Measurements from ENCODE around the gene ZYX. TPM values are rescaled to one million over a fixed set of nuclear protein-coding genes. Genes with fewer than 3 reads are reported as not detected.

The ZYX gene
- polyA plus RNA-seq, 1 donor (not counting 4 experiments of a cell fraction or from before 2014, with no cell fraction given) = 17.6 TPM

DNA sequence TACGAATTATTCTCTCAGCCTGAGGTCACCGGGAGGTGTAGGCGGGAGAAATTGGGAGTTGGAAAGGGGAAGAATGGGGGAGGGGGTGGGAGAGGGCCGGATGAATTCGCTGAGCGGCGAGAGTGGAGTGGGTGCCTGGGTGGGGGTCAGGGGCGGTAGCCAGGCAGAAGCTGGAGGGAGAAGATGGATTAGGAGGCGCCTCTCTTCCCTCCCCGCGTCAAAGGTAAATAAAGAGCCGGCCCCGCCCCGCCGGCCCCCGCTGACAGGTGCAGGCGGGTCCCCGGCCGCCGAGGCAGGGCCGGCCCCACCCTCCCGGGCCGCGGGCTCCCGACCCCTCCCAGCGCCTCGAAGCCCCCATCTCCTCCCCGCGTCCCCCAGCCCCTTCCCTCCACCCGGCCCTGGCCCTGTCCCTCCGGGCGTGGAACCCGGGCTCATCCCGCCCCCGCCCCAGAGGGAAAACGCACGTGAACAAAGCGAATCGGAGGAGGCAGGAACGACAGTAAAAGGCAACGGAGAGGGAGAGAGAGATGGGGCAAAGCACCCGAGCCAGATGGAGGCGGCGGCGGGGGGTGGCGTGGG is 19.5 kb upstream of the ZYX start:
- no peak for FAIRE-seq
- dilution Hi-C loops (cut with MboI; ENCODE audit: extremely low pct_ligation_motif_present, low sequenced_read_pairs) = no loop called here

DNA sequence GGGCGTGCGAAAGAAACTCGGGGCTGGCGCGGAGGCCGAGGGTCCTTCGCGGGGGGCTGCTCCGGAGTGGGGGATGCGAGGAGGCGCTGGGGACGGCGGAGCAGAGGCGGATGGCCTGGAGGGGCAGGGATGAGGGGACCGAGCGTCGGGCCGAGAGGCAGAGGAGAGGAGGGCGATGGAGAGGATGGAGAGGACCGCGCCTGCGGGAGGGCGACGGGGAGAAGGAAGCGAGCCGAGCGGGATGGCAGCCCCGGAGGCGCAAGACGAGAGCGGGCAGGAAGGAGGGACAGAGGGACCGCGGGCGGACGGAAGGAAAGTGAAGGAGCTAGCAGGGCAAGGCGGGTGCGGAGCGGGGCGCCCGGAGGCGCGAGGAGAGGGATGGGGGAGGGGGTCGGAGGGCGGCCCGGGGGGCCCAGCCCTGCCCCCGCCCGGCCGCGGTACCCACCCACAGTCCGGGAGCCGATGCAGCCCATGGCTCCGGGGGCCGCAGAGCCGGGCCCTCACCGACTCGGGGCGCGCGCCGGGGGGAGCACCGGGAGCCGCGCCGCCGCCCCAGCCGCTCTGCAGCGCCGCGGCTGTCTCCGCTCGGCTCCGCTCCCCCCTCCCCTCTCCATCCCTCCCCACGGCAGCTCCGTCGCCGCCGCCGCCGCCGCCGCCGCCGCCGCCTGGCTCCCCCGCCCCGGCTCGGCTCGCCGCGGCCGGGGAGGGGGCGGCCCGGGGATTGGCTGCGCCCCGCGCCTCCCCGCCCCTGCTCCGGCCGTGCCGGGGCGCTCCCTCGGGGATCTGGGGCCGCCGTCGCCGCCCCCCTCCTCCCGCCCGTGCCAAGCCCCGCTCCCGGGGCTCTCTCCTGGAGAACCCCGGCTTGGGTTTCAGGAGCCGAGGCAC is 18.8 kb upstream of the ZYX start, which contains the start of gene FAM131B:
FAM131B (minus strand) TSS at position 583 of the 885 bp plus-strand sequence; CDS start at position 473, 110 bp downstream.
- H3K9me1 ChIP-seq (ENCODE audit: control insufficient read depth, extremely low read depth, insufficient read depth, low read length) = no peaks in the 10 kb centered on the region
- FAIRE-seq = no peak
- no peak for DNase-seq (ENCODE audit: low read depth, low spot score)
- H3K27me3 ChIP-seq (ENCODE audit: control insufficient read depth, extremely low read depth, insufficient read depth, low read length) = peaks cover 61% of the 10 kb centered on the region
- dilution Hi-C loops (cut with MboI; ENCODE audit: extremely low pct_ligation_motif_present, low sequenced_read_pairs) = no loop called here
- H3K36me3 ChIP-seq (ENCODE audit: control insufficient read depth in 2 of 2, extremely low read depth in 1 of 2, insufficient read depth in 2 of 2, low read length in 2 of 2) = no peaks in the 10 kb centered on the region
- peak within 1 kb of the TSS; percentile 60 for H3K4me2 ChIP-seq (ENCODE audit: control insufficient read depth, extremely low read depth, insufficient read depth, low read depth, low read length)
- H4K20me1 ChIP-seq (ENCODE audit: control insufficient read depth, extremely low read depth, insufficient read depth, low read length) = no peaks in the 10 kb centered on the region
- H3K4me3 ChIP-seq (ENCODE audit: control insufficient read depth in 2 of 3, extremely low read depth in 1 of 3, insufficient read depth in 2 of 3, low read depth in 1 of 3, low read length in 3 of 3) = peak within 1 kb of the TSS; percentile 33 to 66 (median 57)
- peak within 1 kb of the TSS; percentile 69 for H2AFZ ChIP-seq (ENCODE audit: control insufficient read depth, low read length)
- no peak within 1 kb of the TSS for H3K9ac ChIP-seq (ENCODE audit: control insufficient read depth, extremely low read depth, insufficient read depth, low read length)
- no peaks in the 10 kb centered on the region for H3K4me1 ChIP-seq (ENCODE audit: control insufficient read depth, extremely low read depth, insufficient read depth, low read length)
- H3K9me3 ChIP-seq (ENCODE audit: control insufficient read depth, low read depth, low read length) = no peaks in the 10 kb centered on the region
- TF ChIP-seq, protein P1, sequence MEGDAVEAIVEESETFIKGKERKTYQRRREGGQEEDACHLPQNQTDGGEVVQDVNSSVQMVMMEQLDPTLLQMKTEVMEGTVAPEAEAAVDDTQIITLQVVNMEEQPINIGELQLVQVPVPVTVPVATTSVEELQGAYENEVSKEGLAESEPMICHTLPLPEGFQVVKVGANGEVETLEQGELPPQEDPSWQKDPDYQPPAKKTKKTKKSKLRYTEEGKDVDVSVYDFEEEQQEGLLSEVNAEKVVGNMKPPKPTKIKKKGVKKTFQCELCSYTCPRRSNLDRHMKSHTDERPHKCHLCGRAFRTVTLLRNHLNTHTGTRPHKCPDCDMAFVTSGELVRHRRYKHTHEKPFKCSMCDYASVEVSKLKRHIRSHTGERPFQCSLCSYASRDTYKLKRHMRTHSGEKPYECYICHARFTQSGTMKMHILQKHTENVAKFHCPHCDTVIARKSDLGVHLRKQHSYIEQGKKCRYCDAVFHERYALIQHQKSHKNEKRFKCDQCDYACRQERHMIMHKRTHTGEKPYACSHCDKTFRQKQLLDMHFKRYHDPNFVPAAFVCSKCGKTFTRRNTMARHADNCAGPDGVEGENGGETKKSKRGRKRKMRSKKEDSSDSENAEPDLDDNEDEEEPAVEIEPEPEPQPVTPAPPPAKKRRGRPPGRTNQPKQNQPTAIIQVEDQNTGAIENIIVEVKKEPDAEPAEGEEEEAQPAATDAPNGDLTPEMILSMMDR (optimal IDR thresholded peaks at IDR 0.05 in 1 of 3, IDR thresholded peaks at IDR 0.05 in 1 of 3, conservative IDR thresholded peaks at IDR 0.05 in 1 of 3; ENCODE audit: extremely low read depth in 1 of 3, insufficient read depth in 2 of 3, low read length in 3 of 3) = no peak
- peak; percentile 96 for TF ChIP-seq EZH2 (IDR thresholded peaks at IDR 0.05; ENCODE audit: low read length)
- H3K79me2 ChIP-seq (ENCODE audit: control insufficient read depth, insufficient read depth, low read length) = no peaks in the 10 kb centered on the region
- H3K27ac ChIP-seq (ENCODE audit: control insufficient read depth, insufficient read depth, low read length) = no peak within 1 kb of the TSS

More for the DNA sequence above, 19.5 kb upstream of the ZYX start:
- Histone ChIP-seq H3K79me2 (ENCODE audit: control insufficient read depth, insufficient read depth, low read length) (no peaks in the 10 kb centered on the region), H4K20me1 (ENCODE audit: control insufficient read depth, extremely low read depth, insufficient read depth, low read length) (no peaks in the 10 kb centered on the region), H3K4me3 (ENCODE audit: control insufficient read depth in 2 of 3, extremely low read depth in 1 of 3, insufficient read depth in 2 of 3, low read depth in 1 of 3, low read length in 3 of 3) (peak overlapping the region in 1 of 3 experiments; percentile 33), H3K27me3 (ENCODE audit: control insufficient read depth, extremely low read depth, insufficient read depth, low read length) (peaks cover 61% of the 10 kb centered on the region), H3K27ac (ENCODE audit: control insufficient read depth, insufficient read depth, low read length) (no peak overlapping the region), H3K4me2 (ENCODE audit: control insufficient read depth, extremely low read depth, insufficient read depth, low read depth, low read length) (peak overlapping the region; percentile 60), H3K9ac (ENCODE audit: control insufficient read depth, extremely low read depth, insufficient read depth, low read length) (no peak overlapping the region), H3K9me3 (ENCODE audit: control insufficient read depth, low read depth, low read length) (no peaks in the 10 kb centered on the region), H2AFZ (ENCODE audit: control insufficient read depth, low read length) (no peak overlapping the region), H3K36me3 (ENCODE audit: control insufficient read depth in 2 of 2, extremely low read depth in 1 of 2, insufficient read depth in 2 of 2, low read length in 2 of 2) (no peaks in the 10 kb centered on the region), H3K4me1 (ENCODE audit: control insufficient read depth, extremely low read depth, insufficient read depth, low read length) (no peaks in the 10 kb centered on the region), H3K9me1 (ENCODE audit: control insufficient read depth, extremely low read depth, insufficient read depth, low read length) (no peaks in the 10 kb centered on the region)
- no peak for DNase-seq (ENCODE audit: low read depth, low spot score)
- TF ChIP-seq, protein P1 (optimal IDR thresholded peaks at IDR 0.05 in 1 of 3, IDR thresholded peaks at IDR 0.05 in 1 of 3, conservative IDR thresholded peaks at IDR 0.05 in 1 of 3; ENCODE audit: extremely low read depth in 1 of 3, insufficient read depth in 2 of 3, low read length in 3 of 3) = no peak
- no peak for TF ChIP-seq EZH2 (IDR thresholded peaks at IDR 0.05; ENCODE audit: low read length)
